NB4 (cell line): ENCODE data around the gene FGF14.

ENCODE experiments used
- DNase-seq: peaks from one replicate; pipeline ENCODE4 v3.0.0; 2010; ENCODE audit warnings: low read depth
- H3K4me3 ChIP-seq: one replicate; pipeline ENCODE4 v1.5.1; 2011; ENCODE audit warnings: mild to moderate bottlenecking, low read depth, low read length, moderate library complexity
- MAX ChIP-seq: IDR thresholded peaks from 2 replicates; pipeline ENCODE4 v1.6.1; 2011; ENCODE audit warnings: low read depth, low read length
- MYC ChIP-seq: IDR thresholded peaks from 2 replicates; pipeline ENCODE4 v1.6.1; 2011; ENCODE audit warnings: low read depth, low read length
- POLR2A ChIP-seq: IDR thresholded peaks from 2 replicates; pipeline ENCODE4 v1.6.1; 2011; ENCODE audit warnings: mild to moderate bottlenecking; ENCODE audit not compliant: insufficient read length; ENCODE audit errors: extremely low read depth
- TF ChIP-seq, protein P1 (sequence below): IDR thresholded peaks from one replicate; pipeline ENCODE4 v1.5.1; 2012; ENCODE audit warnings: low read depth, low read length

The FGF14 gene

DNA sequence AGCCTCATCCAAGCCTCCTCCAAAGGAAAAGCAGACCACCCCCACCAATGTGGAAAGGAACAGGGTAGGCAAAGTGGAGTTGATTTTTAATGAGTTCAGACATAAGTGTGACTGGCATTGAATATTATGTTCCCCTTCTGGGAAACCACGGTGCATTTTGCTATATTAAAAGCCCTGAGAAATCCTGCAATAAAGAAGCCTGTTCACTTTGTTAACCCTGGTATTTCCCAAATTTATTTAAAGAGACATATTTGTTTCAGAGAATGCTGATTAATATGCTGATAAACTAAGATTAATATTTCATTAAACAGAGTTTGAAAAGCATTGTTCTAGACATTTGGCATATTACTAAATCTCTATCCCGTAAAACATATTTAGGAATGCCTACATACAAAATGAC lies 151.4 kb downstream of the FGF14 start:
- TF ChIP-seq, protein P1, sequence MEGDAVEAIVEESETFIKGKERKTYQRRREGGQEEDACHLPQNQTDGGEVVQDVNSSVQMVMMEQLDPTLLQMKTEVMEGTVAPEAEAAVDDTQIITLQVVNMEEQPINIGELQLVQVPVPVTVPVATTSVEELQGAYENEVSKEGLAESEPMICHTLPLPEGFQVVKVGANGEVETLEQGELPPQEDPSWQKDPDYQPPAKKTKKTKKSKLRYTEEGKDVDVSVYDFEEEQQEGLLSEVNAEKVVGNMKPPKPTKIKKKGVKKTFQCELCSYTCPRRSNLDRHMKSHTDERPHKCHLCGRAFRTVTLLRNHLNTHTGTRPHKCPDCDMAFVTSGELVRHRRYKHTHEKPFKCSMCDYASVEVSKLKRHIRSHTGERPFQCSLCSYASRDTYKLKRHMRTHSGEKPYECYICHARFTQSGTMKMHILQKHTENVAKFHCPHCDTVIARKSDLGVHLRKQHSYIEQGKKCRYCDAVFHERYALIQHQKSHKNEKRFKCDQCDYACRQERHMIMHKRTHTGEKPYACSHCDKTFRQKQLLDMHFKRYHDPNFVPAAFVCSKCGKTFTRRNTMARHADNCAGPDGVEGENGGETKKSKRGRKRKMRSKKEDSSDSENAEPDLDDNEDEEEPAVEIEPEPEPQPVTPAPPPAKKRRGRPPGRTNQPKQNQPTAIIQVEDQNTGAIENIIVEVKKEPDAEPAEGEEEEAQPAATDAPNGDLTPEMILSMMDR: no peak
- TF ChIP-seq MAX (no peak), MYC (no peak)
- no peak for DNase-seq
- H3K4me3 ChIP-seq: no peak overlapping the region

DNA sequence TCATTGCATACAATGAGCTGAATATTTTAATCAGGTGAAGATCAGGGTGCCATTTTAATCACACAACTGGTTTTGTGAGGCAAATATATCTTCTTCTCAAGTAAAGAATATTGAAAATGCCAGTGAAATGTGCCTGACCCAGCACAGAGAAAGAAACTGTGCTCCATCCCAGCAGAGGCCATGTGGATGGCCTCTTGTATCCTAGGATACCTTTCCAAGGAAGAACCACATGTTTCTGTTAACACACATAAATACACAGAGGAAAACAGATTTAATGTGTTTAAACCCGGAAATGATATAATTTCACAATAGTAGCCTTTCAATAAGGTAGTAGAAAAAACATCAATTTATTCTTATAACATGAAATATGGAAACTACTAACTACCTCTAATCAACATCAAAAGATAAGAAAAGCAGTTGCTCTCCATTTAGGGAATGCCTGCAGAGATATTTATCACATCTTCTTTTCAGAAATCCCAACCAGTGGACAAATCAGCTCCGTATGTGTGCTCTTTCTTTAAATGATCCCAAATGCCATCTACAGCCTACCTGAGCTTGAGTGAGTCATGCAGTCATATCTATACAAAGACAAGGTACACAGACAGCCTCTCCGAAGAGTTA lies 157.1 kb downstream of the FGF14 start:
- TF ChIP-seq MAX: no peak
- TF ChIP-seq MYC: no peak
- TF ChIP-seq, protein P1: no peak
- no peak for TF ChIP-seq POLR2A
- no peak overlapping the region for H3K4me3 ChIP-seq
- no peak for DNase-seq

GRCh38 chr13:102240110-102240509 lies 161.7 kb downstream of the FGF14 start:
- DNase-seq: no peak
- TF ChIP-seq MAX: no peak
- TF ChIP-seq, protein P1: no peak
- TF ChIP-seq POLR2A: no peak
- no peak for TF ChIP-seq MYC
- H3K4me3 ChIP-seq: no peak overlapping the region

- H3K4me3 ChIP-seq: no peak overlapping the region
- no peak for DNase-seq
- no peak for TF ChIP-seq MAX
- TF ChIP-seq, protein P1: no peak
- TF ChIP-seq MYC: no peak
- TF ChIP-seq POLR2A: no peak
Observed at GRCh38 chr13:102237230-102237629, 164.6 kb downstream of the FGF14 start.

DNA sequence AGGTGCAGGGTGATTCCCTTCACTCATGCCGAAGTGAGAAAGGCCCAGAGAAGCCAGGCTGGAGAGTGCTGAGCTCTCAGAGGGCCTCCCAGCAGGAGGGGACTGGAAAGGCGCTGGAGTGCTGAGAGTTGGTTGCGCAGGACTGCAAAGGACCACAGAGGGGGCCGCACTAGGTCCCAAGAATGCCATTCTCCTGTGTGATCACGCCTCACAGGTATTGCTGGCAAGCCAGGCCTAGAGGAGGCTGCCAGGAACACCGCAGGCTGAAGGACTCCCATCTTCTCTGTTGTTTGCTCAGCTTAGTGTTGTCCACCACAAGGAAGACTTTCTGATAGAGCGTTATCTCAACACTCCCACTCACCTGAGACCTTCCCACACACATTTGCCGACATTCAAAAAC lies 165.0 kb downstream of the FGF14 start:
- TF ChIP-seq MYC (no peak), POLR2A (no peak), MAX (no peak)
- TF ChIP-seq, protein P1: no peak
- no peak overlapping the region for H3K4me3 ChIP-seq
- no peak for DNase-seq

DNA sequence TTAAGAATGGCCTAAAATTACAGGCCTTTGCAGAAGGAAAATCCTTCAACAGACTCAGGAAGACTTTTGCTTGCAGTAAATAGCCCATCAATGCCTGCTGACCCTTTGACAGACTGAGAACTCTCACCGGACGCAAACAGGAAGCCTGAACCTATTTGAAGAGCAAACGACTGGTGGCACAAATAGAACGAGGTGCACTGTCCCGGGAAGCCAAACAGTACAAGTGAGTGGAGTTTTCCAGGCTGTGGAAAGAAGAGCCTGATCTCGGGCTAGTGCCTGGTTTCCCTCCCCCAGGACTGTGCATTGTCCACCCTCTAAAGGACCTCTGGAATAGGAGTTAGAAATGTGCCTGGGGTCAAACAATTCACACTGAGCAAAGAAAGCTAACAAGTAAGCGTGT lies 165.5 kb downstream of the FGF14 start:
- DNase-seq: no peak
- no peak overlapping the region for H3K4me3 ChIP-seq
- TF ChIP-seq MAX (no peak), MYC (no peak), POLR2A (no peak)
- TF ChIP-seq, protein P1: no peak
